GM19397 (cell line): ENCODE data around the gene LHX5.
"Not testable (repeated sequence)": the region's sequence is repeated elsewhere in the genome, so short reads cannot be mapped to it uniquely, and the experiment has no call there.

Source experiments
- ATAC-seq: cut with Tn5 transposase; IDR thresholded peaks from one replicate; pipeline ENCODE4 v1.9.1; 2021; ENCODE audit warnings: mild to moderate bottlenecking, moderate library complexity; ENCODE audit not compliant: unreplicated experiment

LHX5 gene

DNA sequence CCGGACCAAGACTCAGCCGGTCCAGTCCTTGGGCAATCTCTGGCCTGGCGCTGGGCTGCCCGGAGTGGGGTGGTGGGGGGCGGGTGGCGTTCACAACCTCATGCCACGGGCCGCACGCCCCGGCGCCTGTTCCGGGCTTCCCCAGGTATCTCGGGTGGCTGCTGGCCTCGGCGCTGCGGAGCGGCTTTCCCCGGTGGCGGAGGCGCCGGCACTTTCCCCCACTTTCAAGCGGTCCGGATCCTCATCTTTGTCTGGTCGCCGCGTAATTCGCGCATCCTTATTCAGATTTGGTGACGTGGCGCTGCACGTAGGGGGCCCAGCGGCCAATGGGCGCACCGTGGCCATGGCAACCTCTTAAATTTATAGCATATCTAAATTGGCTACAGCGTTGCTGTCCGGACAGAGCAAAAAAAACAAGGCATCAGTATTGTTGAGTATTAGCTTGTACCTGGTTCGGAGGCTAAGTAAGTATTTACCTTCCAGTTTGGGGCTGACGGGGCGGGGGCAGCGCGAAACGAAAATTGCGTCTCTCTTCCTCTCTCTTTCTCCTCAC lies at the start of gene LHX5:
LHX5 (minus strand) TSS at position 253 of the 553 bp plus-strand sequence. CDS start 373 bp downstream, outside the sequence.
- ATAC-seq, result no peak

DNA sequence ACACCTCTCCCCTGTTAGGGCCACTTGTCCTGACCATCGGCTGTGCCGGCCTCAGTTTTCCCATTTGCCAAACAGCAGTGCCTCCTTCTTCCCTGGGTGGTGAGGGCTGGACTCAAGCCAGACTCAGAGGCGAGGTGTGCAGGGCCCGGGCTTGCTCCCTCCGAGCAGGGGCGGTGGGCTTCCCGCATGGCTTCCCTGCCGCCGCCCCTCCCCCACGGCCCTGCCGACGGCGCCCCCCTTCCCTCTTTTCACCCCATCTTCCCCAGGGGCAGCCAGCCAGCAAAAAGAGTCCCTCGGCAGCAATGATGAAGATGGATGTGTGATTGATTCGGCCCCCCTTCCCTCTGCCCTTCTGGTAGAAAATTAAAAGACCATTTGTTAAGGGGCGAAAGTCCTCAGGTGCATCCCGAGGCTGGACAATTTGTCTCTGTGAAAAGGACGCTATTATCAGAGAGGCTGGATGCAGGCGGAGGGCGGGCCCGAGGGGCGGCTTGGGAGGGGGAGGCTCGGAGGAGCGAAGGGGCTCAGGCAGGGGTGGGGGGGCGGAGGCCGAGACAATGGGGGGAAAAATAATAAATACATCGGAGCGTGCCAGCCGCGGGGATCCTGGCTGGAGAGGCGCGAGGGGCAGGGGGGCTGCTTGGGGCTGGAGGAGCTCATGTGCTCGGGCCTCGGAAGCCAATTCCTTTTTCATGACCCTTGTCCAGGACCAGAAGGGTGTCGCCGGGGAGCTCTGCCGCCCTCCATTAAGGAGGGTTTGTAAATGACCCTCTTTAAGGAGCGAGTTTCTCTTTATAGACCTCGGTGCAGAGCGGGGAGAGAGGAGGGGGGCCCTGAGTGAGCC lies 48.0 kb upstream of the LHX5 start:
- no peak for ATAC-seq

DNA sequence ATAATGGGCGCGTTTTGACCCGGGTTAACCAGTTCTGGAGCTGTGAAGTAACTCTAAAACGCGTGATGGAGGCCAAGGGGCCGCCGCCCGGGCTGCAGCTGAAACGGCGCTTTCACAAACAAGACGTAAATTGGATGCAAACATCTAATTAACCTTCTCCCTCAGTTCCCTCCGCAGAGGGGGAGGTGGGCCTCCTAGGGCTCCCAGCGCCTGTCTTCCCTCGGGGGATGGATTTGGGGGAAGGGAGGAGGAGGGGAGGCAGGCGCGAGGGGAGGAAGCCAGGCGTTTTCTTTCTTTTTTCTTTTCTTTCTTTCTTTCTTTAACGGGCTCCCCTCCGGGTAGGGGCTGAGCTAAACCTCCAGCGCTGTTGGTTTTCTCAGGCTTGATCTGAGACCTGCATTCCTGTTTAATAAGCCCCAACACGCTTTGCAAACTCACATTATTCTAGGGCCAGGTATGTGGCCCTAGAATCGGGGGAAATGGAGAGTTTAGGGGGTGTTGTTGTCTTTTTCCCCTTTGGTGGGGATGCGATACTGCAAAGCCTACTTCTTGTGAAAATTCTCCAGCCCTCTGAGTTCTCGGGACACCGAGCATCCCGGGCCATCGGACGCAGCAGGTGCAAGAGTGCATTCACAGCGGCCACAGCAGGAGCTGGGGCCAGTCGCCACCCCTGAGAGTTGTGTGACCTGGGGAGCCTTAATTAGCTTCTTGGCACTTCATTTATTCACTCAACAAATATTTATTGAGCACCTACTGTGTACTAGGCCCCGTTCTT lies 43.6 kb upstream of the LHX5 start:
- no peak for ATAC-seq

DNA sequence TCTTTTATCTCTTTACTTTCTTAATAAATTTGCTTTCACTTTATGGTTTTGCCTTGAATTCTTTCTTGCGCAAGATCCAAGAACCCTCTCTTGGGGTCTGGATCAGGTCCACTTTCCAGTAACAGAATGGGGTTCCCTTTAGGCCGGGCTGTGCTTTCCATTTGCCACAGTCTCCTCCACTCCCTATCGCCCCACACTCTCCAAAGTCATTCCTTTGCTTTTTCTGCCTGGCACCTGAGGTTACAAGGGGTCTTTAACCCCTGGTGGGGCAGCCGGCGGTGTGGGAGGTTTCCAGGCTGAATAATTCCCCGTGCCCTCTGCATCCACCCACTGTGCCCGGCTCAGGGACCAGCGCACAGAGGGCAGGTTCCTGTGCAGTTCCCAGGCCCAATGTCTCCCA lies 42.9 kb upstream of the LHX5 start:
- ATAC-seq, result no peak

DNA sequence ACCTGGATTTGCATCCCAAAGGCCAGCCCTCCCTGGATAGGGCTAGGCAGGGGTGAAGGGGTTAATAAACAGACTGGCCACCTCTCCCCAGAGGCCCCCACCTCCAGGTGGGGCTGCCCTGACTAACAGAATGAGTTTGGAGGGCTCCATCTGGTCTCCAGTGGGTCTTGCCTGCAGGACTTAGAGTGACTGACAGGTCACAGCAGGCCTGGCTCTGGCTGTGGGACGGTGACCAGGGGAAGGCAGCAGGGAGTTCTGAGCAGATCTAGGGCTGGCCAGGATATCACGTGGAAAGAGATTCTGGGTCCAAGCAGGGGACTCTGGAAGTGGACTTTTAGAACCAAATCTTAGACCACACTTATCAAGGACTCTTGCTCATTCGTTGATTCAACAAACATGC lies 40.9 kb upstream of the LHX5 start:
- no peak for ATAC-seq

DNA sequence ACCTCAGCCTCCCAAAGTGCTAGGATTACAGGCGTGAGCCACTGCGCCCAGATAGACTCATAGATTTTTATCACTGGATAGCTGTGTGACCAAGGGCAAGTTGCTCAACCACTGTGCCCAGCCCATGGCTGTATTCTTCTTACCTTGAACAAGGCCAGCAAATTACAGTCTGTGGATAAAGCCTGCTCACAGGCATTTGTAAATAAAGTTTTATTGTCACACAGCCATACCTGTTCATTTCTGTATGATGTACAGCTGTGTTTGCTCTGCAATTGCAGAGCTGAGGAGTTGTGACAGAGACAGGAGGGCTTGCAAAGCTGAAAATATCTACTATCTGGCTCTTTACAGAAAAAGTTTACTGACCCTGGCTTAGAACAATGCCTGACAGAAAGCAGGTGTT lies 35.2 kb upstream of the LHX5 start:
- no peak for ATAC-seq

DNA sequence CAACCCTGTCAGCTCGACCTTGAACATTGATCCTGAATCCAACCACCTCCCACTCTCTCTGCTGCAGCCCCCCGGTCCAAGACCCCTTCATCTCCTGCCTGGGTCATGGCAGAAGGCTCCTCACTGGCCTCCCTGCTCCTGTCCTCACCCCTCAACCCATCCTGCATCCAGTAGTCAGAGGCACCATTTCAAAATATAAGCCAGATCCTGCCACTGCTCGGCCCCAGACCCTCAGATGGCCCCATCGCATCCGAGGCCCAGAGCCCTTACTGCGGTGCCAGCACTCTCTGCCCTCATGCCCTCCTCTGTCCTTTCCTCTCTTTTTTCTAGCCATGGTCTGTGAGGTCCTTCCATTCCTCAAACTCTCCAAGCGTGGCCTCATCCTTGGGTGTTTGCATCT lies 34.3 kb upstream of the LHX5 start:
- no peak for ATAC-seq

DNA sequence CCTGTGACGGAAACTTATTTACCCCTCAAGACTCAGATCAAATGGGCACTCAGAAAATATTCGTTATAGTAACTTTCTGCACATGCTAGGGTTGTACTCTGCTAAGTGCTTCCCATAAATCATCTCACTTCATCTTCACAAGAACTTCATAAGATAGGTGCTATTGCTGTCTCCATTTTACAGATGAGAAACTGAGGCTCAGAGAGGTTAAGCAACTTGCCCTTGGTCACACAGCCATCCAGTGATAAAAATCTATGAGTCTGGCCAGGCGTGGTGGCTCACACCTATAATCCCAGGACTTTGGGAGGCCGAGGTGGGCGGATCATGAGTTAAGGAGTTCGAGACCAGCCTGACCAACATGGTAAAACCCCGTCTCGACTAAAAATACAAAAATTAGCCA lies 33.2 kb upstream of the LHX5 start:
- ATAC-seq, result no peak

DNA sequence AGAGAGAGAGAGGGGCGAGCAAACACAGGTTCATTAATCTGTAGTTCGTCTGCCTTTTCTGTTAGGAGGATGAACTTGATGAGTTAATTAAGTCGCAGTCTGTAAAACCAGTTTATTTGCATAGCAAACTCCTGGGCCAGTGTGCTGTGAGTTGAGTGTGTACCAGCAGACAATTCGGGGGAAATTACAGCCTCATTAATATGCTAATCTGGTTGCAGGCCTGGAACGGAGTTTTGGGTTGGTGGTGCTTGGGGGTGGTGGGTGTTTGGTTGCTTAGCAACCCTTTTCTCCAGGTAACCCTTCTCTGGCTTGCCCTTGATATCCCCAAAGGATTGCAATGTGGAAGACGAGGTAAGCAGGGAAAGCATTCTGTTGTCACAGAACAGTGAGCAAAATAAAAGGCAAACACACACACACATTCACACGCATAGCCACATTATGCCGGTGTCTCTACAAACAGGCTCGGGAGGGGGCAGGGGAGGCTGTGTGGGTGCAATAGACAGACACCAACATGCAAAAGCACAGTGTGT lies 29.2 kb upstream of the LHX5 start:
- ATAC-seq, result no peak

DNA sequence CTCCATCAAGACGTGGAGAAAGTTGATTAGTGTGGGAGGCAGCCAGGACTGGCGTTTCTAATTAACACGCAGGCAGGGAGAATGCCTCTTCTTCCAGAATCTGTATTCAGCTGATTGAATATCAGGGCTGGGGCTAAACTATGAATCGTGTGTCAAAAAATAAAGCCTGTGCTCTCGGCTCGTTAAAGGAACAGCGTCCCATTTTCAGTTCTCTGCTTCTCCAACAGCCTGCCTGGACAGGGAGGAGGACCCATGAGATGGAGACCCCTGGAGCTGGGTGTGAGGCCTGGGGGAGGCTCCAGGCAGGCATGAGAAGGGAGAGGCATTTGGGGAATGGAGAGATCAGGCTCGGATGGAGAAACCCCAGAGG lies 28.6 kb upstream of the LHX5 start:
- ATAC-seq, result no peak

DNA sequence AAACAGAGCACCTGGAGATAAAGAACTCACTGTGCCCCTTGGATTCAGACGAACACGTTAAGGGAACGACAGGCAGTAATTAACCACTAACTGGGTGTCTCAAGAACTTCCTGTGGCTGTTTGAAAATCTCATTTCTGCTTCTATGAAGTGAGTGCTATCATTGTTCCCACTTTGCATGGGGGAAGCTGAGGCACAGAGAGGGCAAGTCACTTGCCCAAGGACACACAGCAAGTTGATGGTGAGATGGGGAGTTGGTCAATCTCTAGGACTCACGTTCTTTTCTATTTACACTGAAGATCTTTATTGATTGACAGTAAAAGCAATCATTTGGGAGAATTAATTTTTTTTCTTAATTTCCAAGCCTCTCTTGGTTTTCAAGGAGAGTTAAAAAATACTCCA lies 26.8 kb upstream of the LHX5 start:
- no peak for ATAC-seq

DNA sequence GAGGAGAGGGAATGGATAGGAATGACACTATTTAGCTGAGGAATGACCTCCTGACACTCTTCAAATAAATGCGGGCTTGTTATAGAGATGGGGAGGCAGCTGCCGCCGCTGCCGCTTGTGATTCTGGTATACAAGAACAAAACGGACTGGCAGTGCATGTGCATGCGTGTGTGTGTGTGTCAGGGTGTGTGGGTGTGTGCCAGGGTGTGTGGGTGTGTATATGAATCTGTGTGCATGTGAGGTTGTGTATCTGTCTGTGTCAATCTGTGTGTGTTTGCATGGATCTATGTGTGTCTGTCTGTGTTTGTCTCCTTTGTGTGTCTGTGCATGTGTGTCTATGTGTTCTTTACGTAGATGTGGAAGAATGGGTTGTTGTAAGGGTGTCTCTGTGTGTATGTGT lies 26.0 kb upstream of the LHX5 start:
- ATAC-seq, result no peak

DNA sequence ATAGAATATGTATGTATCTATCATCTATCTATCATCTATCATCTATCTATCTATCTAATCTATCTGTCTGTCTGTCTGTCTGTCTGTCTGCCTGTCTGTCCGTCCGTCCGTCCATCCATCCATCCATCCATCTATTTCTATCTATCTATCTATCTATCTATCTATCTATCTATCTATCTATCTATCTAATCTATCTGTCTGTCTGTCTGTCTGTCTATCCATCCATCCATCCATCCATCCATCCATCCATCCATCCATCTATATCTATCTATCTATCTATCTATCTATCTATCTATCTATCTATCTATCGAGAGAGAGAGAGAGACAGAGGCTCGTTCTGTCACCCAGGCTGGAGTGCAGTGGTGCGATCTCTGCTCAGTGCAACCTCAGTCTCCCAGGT lies 24.3 kb upstream of the LHX5 start:
- ATAC-seq, result not testable (repeated sequence)

DNA sequence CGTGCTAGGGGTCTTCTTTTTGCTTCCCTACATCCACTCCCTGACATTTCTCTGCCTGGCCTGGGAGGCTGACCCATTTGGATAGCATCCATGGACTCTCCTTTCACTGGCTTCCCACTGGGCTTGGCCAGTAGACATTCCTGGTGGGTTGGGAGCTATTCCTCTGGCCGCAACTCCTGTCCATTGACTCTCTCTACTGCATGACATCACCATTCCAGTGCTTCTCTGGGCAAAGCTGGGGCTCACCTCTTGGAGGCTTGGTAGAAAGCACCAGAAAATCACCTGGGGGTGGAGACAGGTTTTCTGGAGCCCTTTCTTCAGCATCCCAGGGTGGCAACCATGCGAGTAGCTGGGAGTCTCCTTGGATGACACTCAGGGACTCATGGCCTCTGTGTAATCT lies 16.7 kb upstream of the LHX5 start:
- ATAC-seq, result no peak

DNA sequence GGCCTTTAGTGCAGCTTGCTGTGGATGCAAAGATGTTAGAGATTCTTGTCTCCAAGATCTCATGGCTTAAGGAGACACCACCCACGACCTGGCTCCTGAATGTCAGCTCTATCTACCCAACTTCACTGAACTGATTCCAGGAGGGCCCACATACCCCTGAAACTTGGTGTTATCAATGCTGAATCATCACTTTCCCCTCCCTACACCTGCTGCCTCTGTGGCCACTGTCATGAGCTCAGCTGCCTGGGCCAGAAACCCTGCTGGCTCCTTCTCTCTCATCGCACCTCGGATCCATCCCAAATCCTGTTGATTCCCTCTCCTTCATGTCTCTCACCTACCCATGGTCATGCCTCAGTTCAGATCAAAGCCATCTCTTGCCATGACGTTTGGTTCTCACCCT lies 15.1 kb upstream of the LHX5 start:
- no peak for ATAC-seq

DNA sequence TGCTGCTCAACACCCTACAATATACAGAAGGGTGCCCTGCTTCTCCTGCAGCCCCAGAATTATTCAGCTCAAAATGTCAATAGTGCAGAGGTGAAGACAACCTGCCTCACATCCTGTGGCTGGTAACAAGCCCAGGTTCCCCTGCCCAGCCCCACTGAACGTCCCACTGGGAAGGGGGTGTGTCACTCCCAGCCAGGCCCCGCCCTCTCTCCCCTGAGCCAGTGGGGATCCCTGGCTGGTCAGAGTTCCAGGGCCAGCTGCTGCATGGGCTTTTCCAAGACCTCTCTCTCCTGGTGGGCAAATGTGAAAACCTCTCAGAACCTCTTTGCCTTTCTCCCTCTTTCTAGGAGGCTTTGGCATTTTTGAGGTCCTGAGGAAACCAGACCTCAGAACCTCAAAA lies 13.7 kb upstream of the LHX5 start:
- ATAC-seq, result no peak

DNA sequence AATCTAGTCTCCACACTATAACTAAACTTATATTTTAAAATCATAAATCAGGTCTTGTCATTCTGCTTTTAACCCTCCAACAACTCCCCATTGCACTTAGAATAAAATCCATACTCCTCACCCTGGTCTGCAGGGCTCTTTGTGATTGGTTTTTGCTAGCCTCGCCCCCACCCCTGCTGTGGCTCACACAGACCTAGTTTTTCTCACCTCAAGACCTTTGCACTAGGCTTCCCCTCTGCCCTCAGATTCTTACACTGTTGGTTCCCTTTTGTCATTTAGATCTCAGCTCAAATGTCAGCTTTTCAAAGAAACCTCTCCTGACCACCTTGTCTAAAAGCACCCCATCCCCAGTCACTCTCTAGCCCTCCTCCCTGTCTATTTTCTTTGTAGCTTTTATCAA lies 10.7 kb upstream of the LHX5 start:
- ATAC-seq, result no peak

DNA sequence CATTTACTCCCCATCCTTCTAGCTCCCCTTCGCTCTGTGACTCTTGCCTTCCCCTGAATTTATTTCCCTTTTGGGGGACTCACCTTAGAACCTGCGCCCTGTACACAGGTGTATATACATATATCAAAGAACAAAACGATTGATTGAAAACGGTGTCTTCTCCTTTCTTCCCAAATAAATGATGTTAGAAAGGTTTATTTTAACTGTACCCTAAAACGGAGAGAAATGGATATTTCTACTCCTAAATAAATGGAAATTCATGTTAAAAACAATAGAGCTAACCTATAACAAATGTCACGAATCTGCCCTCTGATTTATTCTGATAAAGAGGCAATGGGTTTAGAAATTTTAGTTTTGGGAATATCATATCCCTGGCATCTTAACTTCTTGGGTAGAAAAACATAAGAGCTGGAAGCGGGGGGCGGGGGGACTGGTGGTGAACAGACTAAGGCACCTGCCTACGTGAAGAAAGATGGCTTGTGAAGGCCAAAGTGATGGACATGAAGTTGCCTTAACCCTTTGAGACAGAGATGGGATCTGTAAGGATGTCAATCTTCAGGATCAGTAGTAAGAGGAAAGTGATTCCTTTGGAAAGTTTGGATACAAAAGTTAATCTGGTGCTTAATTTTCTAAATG lies 8.8 kb upstream of the LHX5 start:
- ATAC-seq, result no peak

DNA sequence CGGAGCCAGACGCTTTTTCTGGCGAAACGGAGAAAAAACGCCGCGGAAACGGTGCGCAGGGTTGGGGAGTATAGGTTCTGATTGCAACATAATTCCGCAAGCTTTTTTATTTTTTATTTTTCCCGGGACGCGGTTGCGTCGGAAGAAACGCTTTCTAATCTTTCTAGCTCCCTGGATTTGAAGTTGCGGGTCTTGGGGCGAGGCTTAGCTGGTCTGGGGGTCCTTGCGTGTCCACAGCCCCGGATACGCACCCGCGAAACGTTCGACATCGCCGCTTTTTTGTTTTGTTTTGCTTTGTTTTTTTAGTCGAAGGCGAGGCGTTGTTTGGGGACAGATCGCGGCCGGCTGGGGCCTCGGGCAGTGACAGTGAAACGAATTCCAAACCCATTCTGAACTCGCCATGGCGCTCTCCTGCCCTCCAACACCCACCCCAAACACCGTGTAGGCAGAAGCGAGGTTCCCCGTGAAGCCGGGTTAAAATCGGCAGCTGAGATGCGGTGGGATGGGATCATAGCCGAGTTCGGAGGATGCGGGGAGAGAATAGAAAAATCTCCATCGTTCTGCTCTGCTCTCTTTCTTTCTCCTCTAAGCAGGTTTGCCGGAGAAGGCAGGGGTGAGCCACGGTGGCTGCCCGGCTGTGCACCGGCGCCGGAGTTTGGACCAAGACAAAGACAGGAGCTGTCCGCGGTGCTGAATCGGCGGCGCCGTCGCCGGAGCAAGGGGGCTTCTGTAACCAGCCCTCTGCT lies 8.1 kb upstream of the LHX5 start:
- ATAC-seq, result no peak

DNA sequence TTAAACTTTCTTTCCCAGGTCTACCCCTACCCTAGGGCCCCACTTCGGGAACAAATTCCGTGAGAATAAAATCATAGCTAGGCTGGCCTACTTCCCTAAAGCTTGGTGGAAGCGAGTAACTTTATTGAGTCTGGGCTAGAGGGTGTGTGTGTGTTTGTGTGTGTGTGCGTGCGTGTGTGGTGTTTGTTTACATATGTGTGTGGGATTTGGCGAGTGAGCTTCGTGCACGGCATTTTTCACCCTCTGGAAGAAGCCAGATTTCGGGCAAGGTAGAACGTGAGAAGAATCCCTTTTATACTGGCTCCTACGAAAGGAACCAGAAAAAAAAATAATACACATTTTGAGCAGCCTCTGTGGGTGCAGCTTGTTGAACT lies 7.5 kb upstream of the LHX5 start:
- no peak for ATAC-seq
